GM18498 (cell line): ENCODE measurements around the gene KIAA1755.

Experiments used
- ATAC-seq: cut with Tn5 transposase; IDR thresholded peaks from one replicate; pipeline ENCODE4 v1.9.1; 2021; ENCODE audit warnings: mild to moderate bottlenecking, moderate library complexity; ENCODE audit not compliant: unreplicated experiment

The KIAA1755 gene

DNA sequence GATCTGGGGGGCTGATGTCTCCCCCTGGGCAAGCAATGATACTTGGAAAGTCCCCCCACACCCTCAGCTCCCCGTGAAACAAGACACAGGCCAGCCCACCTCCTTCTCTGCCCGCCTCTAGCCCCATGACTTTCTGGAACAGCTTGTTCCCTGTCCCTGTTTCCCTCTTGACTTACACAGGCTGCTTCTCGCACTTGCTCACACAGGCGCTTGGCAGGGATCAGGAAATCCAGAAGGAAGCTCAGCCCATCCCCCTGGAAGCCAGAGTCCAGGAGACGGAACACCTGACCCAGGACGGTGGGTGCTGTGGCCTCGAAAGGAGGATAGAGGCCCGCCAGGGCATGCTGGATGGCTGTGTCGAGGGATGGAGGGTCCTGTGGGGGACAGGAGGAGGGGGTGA, 14.8 kb downstream of the KIAA1755 start:
- no peak for ATAC-seq

DNA sequence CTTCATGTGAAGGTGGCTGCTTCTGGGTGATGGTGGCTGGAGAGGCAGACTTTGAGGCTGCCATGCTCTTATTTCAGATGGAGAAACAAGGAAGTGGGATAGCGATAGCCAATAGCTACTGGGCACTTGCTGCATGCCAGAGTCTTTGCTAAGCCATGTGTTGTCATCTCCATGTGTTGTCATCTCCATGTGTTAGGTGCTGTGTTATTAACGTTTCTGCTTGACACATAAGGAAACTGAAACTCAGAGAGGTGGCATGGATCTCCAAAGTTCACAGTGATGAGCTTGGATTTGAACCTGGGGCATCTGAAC, 16.9 kb downstream of the KIAA1755 start:
- ATAC-seq: no peak

DNA sequence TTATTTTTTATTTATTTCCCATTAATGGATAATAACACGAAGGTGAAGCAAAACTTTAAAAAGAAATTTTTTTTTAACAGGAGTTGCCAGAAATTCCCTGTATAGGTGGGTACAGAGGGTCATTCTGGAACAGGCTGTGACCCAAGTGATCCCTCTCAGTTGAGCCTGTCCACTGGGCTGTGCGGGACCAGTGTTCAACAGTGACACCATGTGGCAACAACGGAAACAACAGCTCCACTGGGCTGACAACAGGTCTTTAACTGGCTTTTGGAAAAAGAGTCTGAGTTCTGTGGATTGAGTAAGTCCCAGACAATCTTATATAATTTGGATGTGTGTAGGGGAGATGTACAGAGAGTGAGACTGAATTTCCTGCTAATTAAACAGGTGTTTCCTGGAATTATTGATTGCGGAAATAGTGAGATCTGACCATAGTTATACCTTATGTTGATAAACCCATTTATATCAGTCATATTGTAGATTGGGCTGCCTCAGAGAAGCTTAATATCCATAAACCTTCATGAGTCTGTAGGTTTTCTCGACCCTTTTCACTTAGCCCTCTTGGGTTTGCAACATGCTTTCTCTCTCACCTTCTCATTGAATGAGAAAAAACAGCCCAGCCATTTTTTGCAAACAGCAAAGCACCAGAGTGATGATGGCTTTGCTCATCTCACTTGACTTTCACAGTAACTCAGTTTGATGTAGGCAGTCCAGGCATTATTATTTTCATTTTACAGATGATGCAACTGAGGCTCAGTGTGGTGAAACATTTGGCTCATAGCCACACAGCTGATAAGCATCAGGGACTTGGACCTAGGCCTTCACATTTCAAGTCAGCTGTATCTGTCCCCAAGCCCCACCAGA, 17.5 kb downstream of the KIAA1755 start:
- no peak for ATAC-seq

DNA sequence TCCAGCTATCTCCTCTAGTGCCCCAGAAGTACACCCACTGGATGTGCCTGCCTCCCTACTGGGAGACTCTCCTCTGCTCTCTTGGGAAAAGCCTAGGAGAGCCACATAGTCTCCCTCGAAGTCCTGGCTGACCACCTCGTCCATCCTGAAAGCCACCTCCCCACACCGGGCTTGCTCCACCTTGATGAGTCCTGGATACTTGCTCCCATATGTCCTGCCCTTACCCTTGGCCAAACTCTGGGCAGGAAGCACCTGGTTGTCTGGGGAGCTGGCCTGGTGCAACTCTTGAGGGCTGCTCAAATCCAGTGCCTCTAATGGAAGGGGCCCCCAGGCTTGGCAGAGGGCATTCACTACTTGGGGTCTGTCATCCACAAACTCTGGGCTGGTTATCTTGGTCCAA, 19.3 kb downstream of the KIAA1755 start:
- ATAC-seq: no peak

DNA sequence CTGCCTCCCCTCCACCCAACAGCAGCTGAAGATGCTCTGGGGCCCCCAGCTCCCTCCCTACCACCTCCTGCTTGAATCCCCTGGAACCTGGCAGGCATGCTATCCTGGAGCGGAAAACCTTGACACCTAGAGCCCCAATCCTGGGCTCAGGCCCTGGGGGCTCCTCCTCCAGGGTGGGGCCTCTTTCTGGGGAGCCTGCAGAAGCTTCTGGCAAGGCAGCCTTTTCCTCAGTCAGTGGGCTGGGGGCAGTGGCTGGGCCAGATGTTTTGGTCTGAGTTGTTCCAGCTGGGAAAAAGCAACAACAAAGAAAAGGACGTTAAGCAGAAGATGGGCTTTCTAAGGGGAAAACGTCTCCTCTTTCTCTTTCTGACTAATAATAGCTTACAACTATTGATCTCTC, 21.1 kb downstream of the KIAA1755 start:
- no peak for ATAC-seq

DNA sequence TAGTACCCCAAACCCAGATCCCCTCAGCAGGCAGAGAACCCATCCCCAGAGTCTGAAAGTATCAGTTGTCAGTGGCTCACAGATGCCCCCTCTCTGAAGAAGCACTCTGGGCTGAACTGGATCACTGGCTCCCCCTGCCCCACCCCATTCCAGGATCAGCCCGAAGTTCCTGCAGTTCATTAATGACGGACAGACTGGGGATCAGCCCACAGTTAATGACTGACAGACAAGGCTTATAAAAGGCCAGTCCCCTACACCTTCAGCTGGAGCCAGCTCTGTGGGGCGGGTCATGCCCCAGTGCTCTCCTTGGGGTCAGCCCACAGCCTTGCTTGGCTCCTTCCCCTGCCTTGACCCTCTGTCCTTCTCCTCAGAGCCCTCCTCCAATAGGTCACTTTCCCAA, 21.7 kb downstream of the KIAA1755 start:
- no peak for ATAC-seq

DNA sequence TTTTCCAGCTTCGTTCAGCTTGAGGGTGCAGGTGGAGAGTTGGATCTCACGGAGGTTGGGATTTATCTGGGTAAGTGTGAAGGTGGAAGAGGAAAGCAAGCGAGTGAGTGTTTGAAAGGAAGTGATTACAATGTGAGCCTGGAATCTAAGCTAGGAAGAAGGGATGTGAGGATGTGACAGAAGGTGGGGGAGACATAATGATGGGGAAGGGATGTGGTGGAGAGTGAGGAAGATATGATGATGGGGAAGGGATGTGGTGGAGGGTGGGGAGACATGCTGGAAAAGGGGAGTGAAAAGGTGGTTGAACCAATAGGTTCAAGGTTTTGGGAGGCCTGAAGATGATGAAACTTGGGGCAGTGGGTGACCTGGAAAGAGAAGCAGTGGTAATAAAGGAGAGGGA, 23.2 kb downstream of the KIAA1755 start:
- no peak for ATAC-seq

DNA sequence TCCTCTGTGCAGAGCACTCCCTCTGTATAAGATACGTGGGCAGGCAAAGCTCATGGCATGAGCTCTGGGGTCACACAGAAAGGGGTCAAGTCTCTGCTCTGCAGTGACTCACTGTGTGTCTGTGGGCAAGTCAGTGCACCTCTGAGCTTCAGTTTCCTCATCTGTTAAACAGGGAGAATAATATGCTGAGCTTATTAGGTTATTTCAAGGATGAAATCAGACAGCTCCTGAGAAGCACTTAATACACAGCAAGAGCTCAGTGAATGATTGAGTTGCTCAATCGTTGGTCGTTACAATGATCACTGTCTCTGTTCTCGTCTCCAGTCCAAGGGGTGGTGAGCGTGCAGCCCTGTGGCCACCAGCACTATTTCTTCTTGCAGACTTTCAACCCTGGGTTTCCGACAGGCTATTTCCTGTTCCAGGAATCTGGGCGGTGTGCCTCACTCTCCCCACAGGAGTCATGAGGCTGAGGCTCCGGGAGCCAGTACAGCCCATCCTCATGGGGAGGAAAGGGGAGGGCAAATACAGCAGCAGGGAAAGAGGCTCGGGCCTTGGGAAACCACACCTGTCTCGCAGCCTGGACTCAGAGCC, 28.9 kb downstream of the KIAA1755 start:
- ATAC-seq: no peak

DNA sequence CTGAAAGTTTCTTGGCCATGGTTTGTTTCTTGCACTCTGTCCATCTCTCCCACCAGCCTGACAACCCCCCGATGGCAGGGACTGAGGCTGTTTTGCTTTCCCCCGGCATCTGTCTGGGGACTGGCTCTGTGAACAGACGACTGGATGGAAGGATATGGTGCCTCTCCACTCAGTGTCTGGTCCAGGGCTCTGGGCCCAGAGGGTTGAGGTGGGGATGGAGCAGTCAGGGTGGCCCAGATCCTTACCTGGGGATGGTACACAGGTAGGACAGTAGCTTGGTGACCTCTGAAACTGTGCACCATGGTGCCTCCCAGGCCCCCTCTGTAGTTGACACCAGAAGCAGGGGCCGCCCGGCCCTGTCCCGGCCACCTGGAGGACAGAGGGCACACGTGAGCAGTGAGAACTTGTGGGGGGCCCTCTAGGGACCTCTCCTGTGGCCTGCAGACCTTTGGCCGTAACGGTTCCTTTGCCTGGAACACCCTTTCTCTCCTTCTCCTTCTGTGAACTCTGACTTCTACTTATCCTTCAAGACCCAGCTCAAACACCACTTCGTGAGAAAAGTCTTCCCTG, 29.5 kb downstream of the KIAA1755 start:
- no peak for ATAC-seq

DNA sequence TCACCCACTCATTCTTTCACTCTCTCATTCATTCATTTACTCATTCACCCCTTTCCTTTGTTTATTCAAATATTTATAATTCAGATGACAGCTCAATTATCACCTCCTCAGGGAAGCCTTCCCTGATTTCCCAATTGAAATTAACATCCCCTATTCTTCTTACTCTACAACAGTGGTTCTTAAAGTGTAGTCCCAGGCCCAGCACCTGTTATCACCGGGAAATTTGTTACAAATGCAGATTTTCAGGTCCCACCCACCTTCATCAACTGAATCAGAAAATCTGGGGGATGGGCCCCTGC, 30.3 kb downstream of the KIAA1755 start:
- ATAC-seq: no peak

DNA sequence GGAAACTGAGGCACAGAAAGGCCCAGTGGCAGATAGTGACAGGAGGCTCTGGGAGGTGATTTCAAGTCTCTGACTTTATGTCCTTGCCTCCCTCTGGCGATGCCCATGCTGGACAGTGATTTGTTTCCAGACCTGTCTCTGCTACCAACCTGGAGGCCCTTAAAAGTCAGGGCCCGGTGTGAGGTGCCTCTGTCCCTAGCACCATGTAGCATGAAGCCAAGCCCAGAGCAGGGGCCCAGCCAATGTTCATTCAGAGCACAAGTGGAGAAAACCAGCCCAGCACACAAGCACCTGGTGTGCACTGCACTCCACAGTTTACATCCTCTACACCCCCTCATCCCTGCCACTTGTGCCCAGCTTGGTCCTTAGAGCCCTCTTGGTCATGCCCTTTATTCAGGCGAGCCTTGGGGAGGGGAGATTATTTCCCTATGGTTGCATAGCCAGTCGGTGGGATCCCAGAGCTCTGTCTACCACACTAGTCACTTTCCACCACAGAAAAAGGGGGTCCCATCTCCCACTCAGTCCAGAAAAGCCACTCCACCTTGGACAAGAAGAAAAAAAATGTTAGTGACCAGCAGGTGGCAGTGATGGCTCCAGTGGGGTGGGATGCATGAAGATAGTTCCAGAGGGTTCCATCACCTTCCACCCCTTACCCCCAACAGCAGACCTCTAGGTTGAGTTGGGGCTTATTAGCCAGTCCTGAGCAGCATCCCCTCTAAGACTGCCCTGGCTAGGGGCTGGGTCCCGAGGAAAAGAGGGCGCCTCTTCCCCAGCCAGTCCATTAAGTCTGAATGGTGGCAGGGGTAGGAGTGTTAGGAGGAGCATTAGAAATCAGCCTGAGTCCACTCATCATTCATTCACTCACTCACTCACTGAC, 30.9 kb downstream of the KIAA1755 start:
- no peak for ATAC-seq

DNA sequence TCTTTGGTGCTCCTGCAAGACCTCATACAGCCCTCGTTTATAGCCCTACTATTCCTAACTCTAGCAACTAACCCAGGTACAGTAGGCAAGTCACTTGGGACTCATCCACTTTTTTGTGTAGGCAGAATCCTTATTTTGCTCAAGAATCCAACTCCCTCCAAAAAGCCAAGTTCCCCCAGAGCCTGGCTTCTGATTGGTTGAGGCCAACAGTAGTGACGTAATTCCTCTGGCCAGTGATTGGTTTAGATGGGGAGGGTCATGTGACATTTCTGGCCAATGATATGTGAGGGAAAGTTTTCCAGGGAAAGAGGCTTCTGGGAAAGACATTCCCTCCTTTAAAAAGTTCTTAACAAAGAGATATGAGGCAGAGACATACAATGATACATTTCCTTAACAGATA, 32.1 kb downstream of the KIAA1755 start:
- no peak for ATAC-seq

DNA sequence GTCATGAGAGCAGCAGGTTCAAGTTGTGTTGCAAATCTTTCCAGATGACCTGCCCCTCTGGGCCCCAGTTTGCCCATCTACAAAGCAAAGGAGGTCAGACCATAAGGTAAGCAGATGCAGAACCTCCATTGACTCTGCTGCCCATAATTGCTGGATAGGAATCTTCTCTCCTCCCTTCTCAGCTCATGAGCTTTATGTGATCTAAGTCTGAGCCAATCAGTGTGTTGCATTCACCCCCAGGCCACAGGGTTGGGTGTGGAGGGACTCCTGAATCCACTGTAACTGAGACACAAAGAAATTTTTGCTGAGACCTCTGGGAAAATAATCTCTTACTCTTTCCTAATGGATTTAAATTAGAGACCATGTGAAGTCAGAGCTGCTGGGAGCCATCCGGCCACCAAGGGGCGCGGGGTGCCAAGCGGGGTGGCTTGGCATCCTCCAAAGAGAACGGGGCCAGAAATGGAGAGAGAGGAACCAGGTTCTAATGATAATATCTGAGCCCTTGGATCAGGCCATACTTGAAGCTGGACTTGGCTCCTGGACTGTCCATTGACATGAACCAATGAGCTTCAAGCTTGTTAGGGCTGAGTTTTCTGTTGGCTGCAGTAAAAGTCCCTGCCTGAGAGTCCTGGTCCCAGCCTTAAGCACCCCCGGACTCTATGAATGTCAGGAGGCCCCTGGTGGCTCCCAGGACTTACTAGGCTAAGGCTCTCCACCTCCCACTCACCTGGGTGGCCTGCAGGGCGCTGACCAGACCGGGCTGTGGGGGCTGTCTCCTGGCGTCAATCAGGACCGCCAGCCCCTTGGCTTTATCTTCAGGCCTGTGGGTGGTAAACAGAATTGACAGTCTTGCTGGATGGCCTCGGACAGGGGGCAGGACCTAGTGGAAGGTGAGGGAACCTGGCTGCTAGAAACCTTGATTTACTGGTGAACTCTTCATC, 32.8 kb downstream of the KIAA1755 start:
- no peak for ATAC-seq

DNA sequence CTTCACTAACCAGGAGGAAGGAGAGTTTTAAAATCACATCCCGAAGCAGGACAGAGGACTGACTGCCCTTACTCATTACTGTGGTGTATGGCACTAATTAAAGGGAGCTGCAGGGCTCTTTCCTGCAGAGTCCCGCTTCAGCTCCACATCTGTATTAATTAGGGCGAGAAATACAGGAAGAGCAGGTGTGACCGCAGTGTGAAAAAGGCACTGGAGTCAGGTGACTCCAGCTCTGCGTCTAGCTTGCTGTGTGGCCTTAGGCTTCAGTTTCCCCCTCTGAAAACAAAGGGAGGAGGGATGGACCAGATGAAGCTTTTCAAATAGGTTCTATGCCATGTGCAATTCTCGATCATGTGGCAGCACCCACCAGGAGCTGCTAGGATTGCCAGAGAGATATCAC, 34.0 kb downstream of the KIAA1755 start:
- no peak for ATAC-seq

DNA sequence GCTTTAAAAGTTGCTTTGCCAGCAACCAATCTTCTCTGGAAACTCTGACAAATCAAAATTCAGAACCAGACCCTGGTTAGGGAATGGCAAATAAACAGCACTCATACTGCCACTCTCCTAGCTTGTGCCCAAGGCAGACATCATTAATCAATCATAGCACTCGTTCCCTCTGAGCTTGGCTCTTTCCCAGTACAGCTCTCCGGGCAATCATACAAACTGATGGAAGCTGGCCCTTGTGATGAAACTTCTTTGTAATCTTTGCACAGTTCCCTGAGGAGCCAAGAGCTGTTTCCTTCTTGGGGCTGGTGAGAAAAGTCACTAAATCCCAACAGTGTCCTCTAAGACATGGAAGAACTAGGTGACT, 34.7 kb downstream of the KIAA1755 start:
- no peak for ATAC-seq

DNA sequence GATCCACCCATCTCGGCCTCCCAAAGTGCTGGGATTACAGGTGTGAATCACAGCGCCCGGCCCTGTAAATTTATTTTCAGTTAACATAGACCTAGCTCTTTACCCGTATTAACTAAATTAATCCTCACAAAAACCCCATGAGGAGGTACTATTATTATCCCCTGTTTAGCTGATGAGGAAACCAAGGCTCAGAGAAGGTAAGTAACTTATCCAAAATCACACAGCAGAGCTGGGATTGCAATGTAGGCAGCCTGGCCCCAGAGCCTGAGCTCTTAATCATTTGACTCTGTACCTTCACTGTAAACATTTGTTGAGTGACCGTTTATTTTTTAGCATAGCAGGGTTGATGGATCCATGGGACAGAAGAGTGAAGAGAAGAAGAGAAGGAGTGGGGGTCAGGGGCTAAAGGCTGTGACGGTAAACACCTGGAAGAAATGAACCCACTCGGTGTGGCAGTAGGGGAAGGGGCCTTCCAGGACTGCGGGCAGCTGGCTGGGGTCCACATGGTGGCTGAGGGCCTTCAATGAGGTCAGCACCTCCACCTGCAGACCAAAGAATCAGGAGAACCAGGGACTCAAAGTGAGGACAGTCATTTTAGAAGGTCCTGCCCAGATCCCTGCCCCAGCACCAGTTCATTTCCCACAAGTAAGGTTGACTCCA, 35.2 kb downstream of the KIAA1755 start:
- ATAC-seq: no peak

DNA sequence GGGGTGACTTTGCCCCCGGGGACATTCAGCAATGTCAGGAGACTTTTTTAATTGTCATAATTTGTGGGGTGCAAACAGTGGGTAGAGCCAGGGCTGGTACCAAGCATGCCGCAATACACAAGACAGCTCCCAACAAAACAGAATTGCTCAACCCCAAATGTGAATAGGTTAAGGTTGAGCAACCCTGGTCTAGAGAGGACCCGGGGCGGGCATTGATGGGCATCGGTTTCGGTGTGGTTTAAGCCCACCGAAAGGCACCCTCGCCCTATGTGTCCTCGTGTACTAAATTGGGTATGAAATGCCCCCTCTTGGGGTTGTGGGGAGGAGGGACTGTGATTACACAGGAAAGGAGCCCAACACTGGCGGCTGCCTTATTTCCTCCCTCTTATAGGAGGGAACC, 36.0 kb downstream of the KIAA1755 start:
- no peak for ATAC-seq

DNA sequence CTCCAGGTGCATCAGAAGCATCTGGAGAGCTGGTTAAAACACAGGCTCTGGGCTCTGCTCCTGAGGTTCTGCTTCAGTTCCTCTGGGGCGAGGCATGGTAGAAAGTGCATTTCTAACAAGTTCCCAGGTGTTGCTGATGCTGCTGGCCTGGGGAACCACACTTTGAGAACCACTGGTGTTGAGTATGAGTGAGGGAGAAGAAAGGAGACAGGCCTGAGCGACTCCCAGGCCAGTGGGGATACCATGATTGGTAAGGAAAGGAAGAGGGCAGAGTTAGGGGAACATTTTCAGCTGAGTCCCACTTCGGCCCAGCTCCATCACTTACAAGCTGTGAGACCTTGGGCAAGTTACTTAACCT, 36.8 kb downstream of the KIAA1755 start:
- no peak for ATAC-seq

DNA sequence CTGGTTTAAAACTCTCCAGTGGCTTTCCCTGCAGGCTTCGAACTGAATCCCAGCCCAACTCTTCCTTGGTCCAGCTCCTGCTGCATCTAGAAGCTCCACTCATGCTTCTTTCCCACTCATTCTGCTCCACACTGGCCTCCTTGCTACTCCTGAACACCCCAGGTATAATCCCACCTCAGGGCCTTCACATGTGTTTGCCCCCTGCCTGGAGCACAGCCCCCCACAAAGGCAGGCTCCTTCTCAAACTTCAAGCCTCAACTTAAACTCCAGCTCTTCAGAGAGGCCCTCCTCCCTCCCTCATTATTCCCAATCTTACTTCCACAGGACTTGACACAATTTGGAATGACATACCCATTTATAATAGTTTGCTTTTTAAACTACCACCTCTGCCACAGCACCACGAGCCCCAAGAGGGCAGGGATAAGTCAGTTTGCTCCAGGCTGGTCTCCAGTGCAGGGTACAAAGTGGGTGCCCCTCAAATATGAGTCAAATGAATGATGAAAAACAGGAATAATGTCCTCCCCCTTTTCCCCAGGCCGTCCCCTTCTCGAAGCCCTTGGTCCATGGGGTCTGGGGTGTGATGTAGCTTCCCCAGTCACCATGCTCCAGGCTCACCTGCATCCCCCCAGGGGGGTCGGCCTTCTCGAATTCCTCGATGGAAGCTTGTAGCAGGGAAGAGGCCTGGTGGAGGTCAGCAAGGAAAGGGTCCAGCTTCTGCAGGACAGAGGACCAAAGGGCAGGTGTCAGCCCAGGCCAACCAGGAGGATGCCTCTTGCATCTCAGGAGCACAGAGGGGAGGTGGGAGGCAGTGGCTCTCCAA, 37.4 kb downstream of the KIAA1755 start:
- no peak for ATAC-seq
